Heart left ventricle (tissue), 16 donors: ENCODE data around the gene ATRX. TPM values are rescaled to one million over a fixed set of nuclear protein-coding genes. Genes with fewer than 3 reads are reported as not detected.
"Not testable (repeated sequence)": the region's sequence is repeated elsewhere in the genome, so short reads cannot be mapped to it uniquely, and the experiment has no call there.

Source experiments
- ATAC-seq, 4 donors: fragments of 200-7000 bp; cut with Tn5 transposase; one replicate each; pipeline ENCODE4 v1.9.1; 2020 to 2022; ENCODE audit warnings: moderate library complexity in 4 of 4, mild to moderate bottlenecking in 3 of 4, moderate number of reproducible peaks in 1 of 4
- DNase-seq, 5 donors: peaks; one replicate each; pipeline ENCODE4 v3.0.0-alpha.2; 2020
- H3K27ac ChIP-seq, 12 donors: fragments of 200-600 bp; sonication (generic) in 4 of 12; one replicate each; pipeline versions ENCODE4 v1.5.0 to v1.8.0; 2016 to 2022; ENCODE audit warnings: mild to moderate bottlenecking in 2 of 12
- H3K27me3 ChIP-seq, 9 donors: fragments of 200-600 bp; sonication (generic) in 2 of 9; one replicate each; pipeline versions ENCODE4 v1.5.1 to v1.8.0; 2016 to 2022; ENCODE audit warnings: mild to moderate bottlenecking in 3 of 9
- H3K36me3 ChIP-seq, 9 donors: fragments of 200-600 bp; sonication (generic) in 2 of 9; one replicate each; pipeline versions ENCODE4 v1.5.0 to v1.8.0; 2018 to 2022; ENCODE audit warnings: mild to moderate bottlenecking in 2 of 9
- H3K4me1 ChIP-seq, 12 donors: fragments of 200-600 bp; sonication (generic) in 4 of 12; one replicate each; pipeline versions ENCODE4 v1.5.0 to v1.8.0; 2016 to 2022; ENCODE audit warnings: mild to moderate bottlenecking in 3 of 12
- H3K4me3 ChIP-seq, 12 donors: fragments of 200-600 bp; sonication (generic) in 4 of 12; one replicate each; pipeline versions ENCODE4 v1.5.0 to v1.8.0; 2017 to 2022; ENCODE audit warnings: mild to moderate bottlenecking in 9 of 12, moderate library complexity in 4 of 12
- H3K9me3 ChIP-seq, 12 donors: fragments of 200-600 bp; sonication (generic) in 4 of 12; one replicate each; pipeline versions ENCODE4 v1.5.0 to v1.8.0; 2016 to 2022; ENCODE audit warnings: mild to moderate bottlenecking in 1 of 12
- CTCF ChIP-seq, 12 donors: fragments of 200-600 bp; sonication (generic) in 4 of 12; IDR thresholded peaks; one replicate each; pipeline versions ENCODE4 v1.5.0 to v1.8.0; 2018 to 2022; ENCODE audit warnings: antibody characterized with exemption in 12 of 12, mild to moderate bottlenecking in 5 of 12
- POLR2A ChIP-seq, 2 donors: fragments of 450-650 bp; IDR thresholded peaks; one replicate each; pipeline ENCODE4 v1.6.1; 2017; ENCODE audit warnings: antibody characterized with exemption in 2 of 2, mild to moderate bottlenecking in 2 of 2, moderate library complexity in 2 of 2
- WGBS, 4 donors: extraction: QIAGEN DNeasy Blood & Tissue Kit in 2 of 4; methylation state at CpG; one replicate each; pipeline versions ENCODE4 v1.1.5 to v1.1.7; 2013 to 2018; 5-methylcytosine and 5-hydroxymethylcytosine counted together
- intact Hi-C, 10 donors: fragments of 100-400 bp; cut with DNase I; formaldehyde crosslinking; loops; one replicate each; pipeline versions ENCODE4 v1.11.1 to v1.14.2; 2022
- polyA plus RNA-seq, 2 donors: library from polyadenylated mRNA; stranded (reverse); fragments of 200-250 nt; gene quantifications; one replicate each; pipeline ENCODE4 v1.2.3, GENCODE V29; 2013
- total RNA-seq, 9 donors: library from RNA; depleted of rRNA in 2 of 9; stranded (reverse); fragments of >200 nt in 2 of 9; fragmentation: NEBNext Ultra II Directional in 3 of 9; extraction: Animal tissue kit (Norgen Biotek cat#: 25700) in 3 of 9; gene quantifications; one replicate each; pipeline versions ENCODE4 v1.1.0 to v1.2.4, GENCODE V29; 2016 to 2023
- donor health status: ischemic (EF 13 %, LVEDD 7.1; RV severe dilation, severe dysfunction).
- donor health status: healthy with polysubstance abuse.
- donor health status: DM: no; HTN: yes; CAD: no.
- donor health status: DM: no; HTN: no; CAD: no.
- donor health status: ischemic (EF 25% LVEDD 6.9; RV normal size, moderate dysfunction).
- donor health status: ischemic (EF 25% LVEDD 5.7; RV mildly dilated, moderate dysfunction).
- donor health status: healthy.
- donor health status: DM: yes; HTN: yes; CAD: no.
- donor health status: ischemic (EF 35%, LVEDD 5.7; RV mildly dilated, moderate dysfunction).
- donor health status: nonischemic (EF 11% LVEDD 7.7; RV severe dilation, severe dysfunction).
- donor health status: DM: yes; HTN: yes; CAD: no.
- donor health status: PGD.
- donor health status: ischemic (EF 29% LVEDD 5.4; RV normal size, mild dysfunction).
- donor health status: nonischemic (EF 23%, LVEDD 6.1; RV moderate dilation, normal function).

ATRX gene
- total and polyA plus RNA-seq, 11 donors = 24.6 to 102 (median 83.8) TPM

- Histone ChIP-seq H3K4me1 (peaks cover 0 to 3% (median 0%) of the 10 kb centered on the region in 12 donors), H3K27ac (no peak overlapping the region), H3K27me3 (no peaks in the 10 kb centered on the region), H3K9me3 (no peaks in the 10 kb centered on the region), H3K36me3 (peaks cover 0 to 26% (median 0%) of the 10 kb centered on the region in 9 donors), H3K4me3 (no peak overlapping the region)
- DNase-seq = no peak
- 77 to 85% (median 80%) methylated on average over 9 of the region's 9 CpGs for WGBS, 4 donors
- TF ChIP-seq POLR2A (IDR thresholded peaks at IDR 0.05) = no peak
- no peak for TF ChIP-seq CTCF (IDR thresholded peaks at IDR 0.05)
- intact Hi-C loops = no loop called here
- ATAC-seq = no peak
Observed at GRCh38 chrX:77622672-77623071, 163.3 kb downstream of the ATRX start.

- H3K4me3 ChIP-seq = no peak overlapping the region
- no peaks in the 10 kb centered on the region for H3K27me3 ChIP-seq
- H3K36me3 ChIP-seq = peaks cover 0 to 25% (median 0%) of the 10 kb centered on the region in 9 donors
- no peak for DNase-seq
- H3K9me3 ChIP-seq = no peaks in the 10 kb centered on the region
- H3K4me1 ChIP-seq = peaks cover 0 to 3% (median 0%) of the 10 kb centered on the region in 12 donors
- WGBS, 4 donors = 59 to 75% (median 73%) methylated on average over 3 of the region's 3 CpGs
- no peak for ATAC-seq
- intact Hi-C loops = no loop called here
- no peak overlapping the region for H3K27ac ChIP-seq
- no peak for TF ChIP-seq CTCF (IDR thresholded peaks at IDR 0.05)
- no peak for TF ChIP-seq POLR2A (IDR thresholded peaks at IDR 0.05)
Observed at GRCh38 chrX:77622233-77622632, 163.8 kb downstream of the ATRX start.

GRCh38 chrX:77621453-77621852 is 164.6 kb downstream of the ATRX start:
- H3K27ac ChIP-seq, ATAC-seq, H3K9me3 ChIP-seq, DNase-seq, intact Hi-C loops, H3K4me3 ChIP-seq, H3K4me1 ChIP-seq, H3K27me3 ChIP-seq: not testable (repeated sequence)
- WGBS, 4 donors = 78 to 96% (median 86%) methylated on average over 5 of the region's 5 CpGs
- peaks cover 0 to 30% (median 2%) of the 10 kb centered on the region in 9 donors for H3K36me3 ChIP-seq

GRCh38 chrX:77617206-77617605 is 168.8 kb downstream of the ATRX start:
- no peaks in the 10 kb centered on the region for H3K9me3 ChIP-seq
- DNase-seq (no peak), ATAC-seq (no peak)
- no peak for TF ChIP-seq CTCF (IDR thresholded peaks at IDR 0.05)
- no peaks in the 10 kb centered on the region for H3K27me3 ChIP-seq
- no peak overlapping the region for H3K27ac ChIP-seq
- 58 to 87% (median 74%) methylated on average over 1 of the region's 1 CpG for WGBS, 4 donors
- peaks cover 0 to under 1% (median 0%) of the 10 kb centered on the region in 12 donors for H3K4me1 ChIP-seq
- intact Hi-C loops = no loop called here
- H3K4me3 ChIP-seq = no peak overlapping the region
- H3K36me3 ChIP-seq = peaks cover 0 to 67% (median 16%) of the 10 kb centered on the region in 9 donors

GRCh38 chrX:77603635-77604336 is 182.2 kb downstream of the ATRX start:
- Histone ChIP-seq H3K36me3 (peaks cover 0 to 16% (median 0%) of the 10 kb centered on the region in 9 donors), H3K27ac (no peak overlapping the region), H3K4me3 (no peak overlapping the region), H3K27me3 (no peaks in the 10 kb centered on the region), H3K9me3 (no peaks in the 10 kb centered on the region), H3K4me1 (no peaks in the 10 kb centered on the region)
- DNase-seq (no peak), ATAC-seq (no peak)
- TF ChIP-seq CTCF (IDR thresholded peaks at IDR 0.05) (no peak), POLR2A (IDR thresholded peaks at IDR 0.05) (no peak)
- 42 to 94% (median 66%) methylated on average over 2 of the region's 2 CpGs for WGBS, 4 donors
- intact Hi-C loops = no loop called here
